ENCODE data around the gene MFNG.
A peak's percentile ranks its signal among the peaks of the same experiment; 100 is the strongest.

MFNG gene

DNA sequence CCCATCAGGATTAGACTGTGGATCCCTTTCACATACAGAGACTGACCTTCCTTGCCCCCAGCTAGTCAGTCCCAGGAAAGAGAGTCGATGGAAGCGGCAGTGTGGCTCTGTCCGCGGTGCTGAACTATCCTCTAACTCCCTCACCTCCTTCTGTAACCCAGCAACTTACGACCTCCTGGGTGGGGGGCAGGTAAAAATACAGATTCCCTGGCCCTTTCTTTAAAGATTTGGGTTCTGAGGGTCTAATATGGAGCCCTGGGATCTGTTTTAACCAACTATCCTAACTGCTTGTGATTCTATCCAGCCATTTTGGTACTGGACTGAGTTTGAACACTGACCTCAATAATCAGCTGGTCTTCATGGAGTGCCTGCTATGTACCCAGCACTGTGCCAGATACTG is 23.2 kb downstream of the MFNG start:
- TF ChIP-seq, protein P1, sequence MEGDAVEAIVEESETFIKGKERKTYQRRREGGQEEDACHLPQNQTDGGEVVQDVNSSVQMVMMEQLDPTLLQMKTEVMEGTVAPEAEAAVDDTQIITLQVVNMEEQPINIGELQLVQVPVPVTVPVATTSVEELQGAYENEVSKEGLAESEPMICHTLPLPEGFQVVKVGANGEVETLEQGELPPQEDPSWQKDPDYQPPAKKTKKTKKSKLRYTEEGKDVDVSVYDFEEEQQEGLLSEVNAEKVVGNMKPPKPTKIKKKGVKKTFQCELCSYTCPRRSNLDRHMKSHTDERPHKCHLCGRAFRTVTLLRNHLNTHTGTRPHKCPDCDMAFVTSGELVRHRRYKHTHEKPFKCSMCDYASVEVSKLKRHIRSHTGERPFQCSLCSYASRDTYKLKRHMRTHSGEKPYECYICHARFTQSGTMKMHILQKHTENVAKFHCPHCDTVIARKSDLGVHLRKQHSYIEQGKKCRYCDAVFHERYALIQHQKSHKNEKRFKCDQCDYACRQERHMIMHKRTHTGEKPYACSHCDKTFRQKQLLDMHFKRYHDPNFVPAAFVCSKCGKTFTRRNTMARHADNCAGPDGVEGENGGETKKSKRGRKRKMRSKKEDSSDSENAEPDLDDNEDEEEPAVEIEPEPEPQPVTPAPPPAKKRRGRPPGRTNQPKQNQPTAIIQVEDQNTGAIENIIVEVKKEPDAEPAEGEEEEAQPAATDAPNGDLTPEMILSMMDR (conservative IDR thresholded peaks at IDR 0.05; ENCODE audit: low read depth, low read length) = no peak
- no peak overlapping the region for H3K4me3 ChIP-seq (ENCODE audit: low read depth, low read length)
- peak; percentile 55 for DNase-seq (ENCODE audit: low read depth)

DNA sequence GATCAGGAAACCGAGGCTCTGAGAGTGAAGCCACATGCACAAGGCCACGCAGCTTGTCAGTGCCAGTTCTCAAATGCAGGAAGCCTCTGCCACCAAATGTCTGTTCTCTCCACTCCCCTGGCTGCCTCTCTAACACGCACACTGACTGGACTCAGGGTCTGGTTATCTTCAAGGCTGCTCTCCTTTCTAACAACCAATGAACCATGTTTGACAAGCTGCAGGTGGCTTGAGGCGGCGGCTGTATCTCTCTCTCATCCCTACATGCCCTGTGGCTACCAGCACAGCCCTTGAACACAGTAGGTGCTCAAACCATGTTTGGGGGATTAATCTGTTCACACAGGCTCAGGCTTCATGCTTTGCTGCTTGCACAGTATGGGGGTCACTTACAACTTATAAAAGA is 23.7 kb downstream of the MFNG start:
- TF ChIP-seq, protein P1 (conservative IDR thresholded peaks at IDR 0.05; ENCODE audit: low read depth, low read length) = no peak
- no peak overlapping the region for H3K4me3 ChIP-seq (ENCODE audit: low read depth, low read length)
- DNase-seq (ENCODE audit: low read depth) = no peak

DNA sequence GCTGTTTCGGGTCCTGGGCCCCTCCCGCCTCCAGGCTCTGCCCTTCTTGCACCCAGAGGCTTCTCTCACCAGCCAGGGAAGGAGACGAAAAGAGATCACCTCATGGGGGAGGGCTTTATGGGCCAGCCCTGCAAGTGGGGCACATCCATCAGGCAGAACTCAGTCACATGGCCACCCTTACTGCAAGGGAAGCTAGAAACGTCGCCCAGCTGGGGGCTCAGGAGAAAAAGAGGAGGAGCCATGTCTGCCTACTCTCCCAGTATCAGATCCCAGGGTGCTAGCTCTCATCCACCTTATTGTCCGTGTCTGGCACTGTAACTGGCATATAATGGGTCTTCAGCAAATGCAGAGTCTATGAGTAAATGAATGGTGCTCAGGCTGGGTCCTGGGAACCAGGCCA is 24.2 kb downstream of the MFNG start:
- TF ChIP-seq, protein P1 (conservative IDR thresholded peaks at IDR 0.05; ENCODE audit: low read depth, low read length) = no peak
- no peak overlapping the region for H3K4me3 ChIP-seq (ENCODE audit: low read depth, low read length)
- no peak for DNase-seq (ENCODE audit: low read depth)

DNA sequence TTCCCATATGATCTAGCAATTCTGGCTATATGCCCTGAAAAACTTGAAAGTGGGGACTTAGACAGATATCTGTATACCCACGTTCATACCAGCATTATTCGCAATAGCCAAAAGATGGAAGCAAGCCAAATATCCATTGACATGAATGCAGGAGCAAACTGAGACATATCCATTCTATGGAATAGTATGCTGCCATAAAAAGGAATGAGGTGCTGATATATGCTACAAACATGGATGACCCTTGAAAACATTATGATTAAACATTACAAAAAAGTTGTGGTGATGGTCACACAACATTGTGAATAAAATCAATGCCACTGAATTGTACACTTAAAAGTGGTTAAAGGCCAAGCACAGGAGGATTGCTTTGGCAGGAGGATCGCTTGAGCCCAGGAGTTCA is 25.5 kb downstream of the MFNG start:
- TF ChIP-seq, protein P1 (conservative IDR thresholded peaks at IDR 0.05; ENCODE audit: low read depth, low read length) = no peak
- DNase-seq (ENCODE audit: low read depth) = no peak
- H3K4me3 ChIP-seq (ENCODE audit: low read depth, low read length) = no peak overlapping the region

DNA sequence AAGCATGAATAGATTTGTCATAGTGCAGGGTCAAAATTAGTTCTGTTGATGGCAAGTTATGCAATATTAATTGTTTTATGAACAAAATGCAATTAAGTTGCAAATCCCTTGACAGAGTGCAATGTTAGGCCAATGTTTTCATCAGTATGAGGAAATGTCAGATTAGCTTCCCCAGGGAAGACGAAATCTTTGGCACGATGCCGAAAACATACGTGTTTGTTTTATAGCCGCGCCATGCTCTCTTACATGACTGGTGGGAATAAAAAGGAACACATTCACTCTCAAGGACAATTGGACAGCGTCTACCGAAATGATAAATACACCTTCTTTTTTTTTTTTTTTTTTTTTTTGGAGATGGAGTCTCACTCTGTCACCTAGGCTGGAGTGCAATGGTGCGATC is 27.0 kb downstream of the MFNG start:
- no peak overlapping the region for H3K4me3 ChIP-seq (ENCODE audit: low read depth, low read length)
- no peak for DNase-seq (ENCODE audit: low read depth)
- TF ChIP-seq, protein P1 (conservative IDR thresholded peaks at IDR 0.05; ENCODE audit: low read depth, low read length) = no peak

DNA sequence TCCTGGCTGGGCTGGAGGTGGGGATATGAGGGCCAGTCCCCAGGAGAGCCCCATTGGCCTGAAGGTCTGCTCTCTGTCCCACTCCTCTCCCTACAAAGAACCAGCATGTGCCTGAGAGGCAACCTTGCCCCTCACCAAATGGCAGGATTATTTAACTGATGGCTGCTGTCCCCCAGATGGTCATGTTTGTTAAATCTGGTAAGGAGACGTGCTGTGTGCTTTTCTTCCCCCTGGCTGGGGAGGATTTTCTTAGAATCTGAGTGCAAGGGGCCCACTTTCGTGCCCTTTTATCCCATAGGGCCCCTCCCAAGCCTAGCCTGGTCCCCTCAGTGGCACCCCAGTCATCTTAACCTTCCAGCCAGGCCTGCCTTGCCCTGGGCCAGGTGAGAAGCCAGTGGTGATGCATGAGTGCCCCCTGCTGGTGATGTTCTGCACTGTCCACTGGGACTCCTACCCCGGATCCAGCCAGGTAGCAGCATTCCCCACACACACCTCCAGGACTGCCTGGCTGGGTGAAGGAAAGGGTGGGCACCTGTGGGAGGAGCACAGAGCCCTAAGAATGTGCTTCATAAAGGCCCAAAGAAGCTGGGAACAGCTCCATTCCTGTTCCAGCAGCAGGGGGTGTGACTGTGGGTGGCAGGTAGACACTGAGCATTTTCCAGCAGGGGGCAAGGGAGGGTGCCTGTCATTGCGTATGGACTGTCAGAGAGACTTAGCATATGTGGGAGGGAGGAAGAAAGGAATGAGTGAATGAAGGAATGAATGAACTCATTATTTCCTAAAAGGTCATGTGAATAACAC is 28.9 kb downstream of the MFNG start:
- no peak overlapping the region for H3K4me3 ChIP-seq (ENCODE audit: low read depth, low read length)
- TF ChIP-seq, protein P1 (conservative IDR thresholded peaks at IDR 0.05; ENCODE audit: low read depth, low read length) = peak; percentile 98
- peak; percentile 67 for DNase-seq (ENCODE audit: low read depth)

DNA sequence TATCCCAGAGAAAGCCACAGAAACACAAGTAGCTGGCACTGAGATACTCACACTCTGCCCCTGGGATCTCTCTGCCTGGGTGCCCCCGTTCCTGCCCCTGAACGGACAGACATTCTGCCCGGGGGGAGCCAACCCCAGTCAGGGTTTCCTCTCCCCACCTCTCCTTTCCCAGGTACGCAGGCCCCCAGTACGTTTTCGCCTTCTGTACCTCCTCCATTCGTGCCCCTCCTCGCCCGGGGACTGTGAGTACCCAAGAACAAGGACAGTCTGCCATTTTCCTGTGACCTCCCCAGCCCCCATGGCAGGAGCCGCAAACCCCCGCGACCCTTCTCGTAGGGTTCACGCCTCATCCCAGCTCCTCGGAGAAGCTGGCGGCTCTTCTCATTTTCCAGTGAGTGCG is 29.8 kb downstream of the MFNG start:
- no peak overlapping the region for H3K4me3 ChIP-seq (ENCODE audit: low read depth, low read length)
- DNase-seq (ENCODE audit: low read depth) = no peak
- TF ChIP-seq, protein P1 (conservative IDR thresholded peaks at IDR 0.05; ENCODE audit: low read depth, low read length) = no peak
